Measurements from ENCODE around the gene HNF1A.

GRCh38 chr12:121010860-121011259 lies 32.5 kb downstream of the HNF1A start:
- TF ChIP-seq POLR2A (IDR thresholded peaks at IDR 0.05; ENCODE audit: low read depth, low read length) (no peak), POLR2AphosphoS5 (IDR thresholded peaks at IDR 0.05; ENCODE audit: low read depth, low read length) (no peak)
